GM19351 (cell line): Measurements from ENCODE around the gene VAMP2.

Experiments used
- ATAC-seq: cut with Tn5 transposase; IDR thresholded peaks from one replicate; pipeline ENCODE4 v1.9.1; 2021; ENCODE audit warnings: mild to moderate bottlenecking, moderate library complexity; ENCODE audit not compliant: unreplicated experiment

VAMP2 gene, protein sequence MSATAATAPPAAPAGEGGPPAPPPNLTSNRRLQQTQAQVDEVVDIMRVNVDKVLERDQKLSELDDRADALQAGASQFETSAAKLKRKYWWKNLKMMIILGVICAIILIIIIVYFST

DNA sequence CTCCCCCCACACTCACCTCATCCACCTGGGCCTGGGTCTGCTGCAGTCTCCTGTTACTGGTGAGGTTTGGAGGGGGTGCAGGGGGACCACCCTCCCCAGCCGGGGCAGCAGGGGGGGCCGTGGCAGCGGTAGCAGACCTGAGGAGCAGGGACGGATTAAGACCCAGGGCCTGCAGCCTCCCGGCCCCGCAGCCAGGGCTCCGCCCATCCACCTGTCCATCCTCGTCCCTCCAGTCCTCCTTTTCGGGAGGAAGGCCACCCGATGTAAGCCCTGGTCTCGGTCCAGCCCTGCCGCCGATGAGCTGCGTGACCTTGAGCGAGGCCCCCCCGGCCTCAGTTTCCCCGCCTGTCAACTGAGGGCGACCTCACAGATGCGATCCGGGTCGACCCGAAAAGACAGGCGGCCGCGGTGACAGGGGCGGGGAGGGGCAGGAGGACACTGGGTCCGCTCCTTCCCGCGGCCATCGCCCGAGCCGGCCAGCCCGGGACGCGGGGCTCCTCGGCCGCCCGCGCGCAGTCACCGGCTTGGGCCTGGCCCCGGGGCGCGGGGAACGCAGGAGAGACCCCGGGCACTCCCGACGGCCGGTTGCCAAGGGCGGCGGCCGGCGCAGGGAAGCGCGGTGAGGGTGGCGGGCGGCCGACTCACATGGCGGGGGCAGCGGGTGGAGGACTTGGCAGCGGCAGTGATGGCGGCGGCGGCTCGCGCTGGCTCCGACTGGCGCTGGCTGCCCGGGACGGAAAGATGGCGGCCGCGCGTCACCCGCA, at the start of gene VAMP2:
Gene VAMP2, minus strand, starts transcription at position 716 of the 764 bp plus-strand sequence. Its CDS starts 69 bp downstream, at position 647.
- peak; percentile 51 for ATAC-seq

- ATAC-seq = peak; percentile 18
Observed at GRCh38 chr17:8210761-8211458, 48.2 kb upstream of the VAMP2 start.

- peak; percentile 83 for ATAC-seq
Observed at GRCh38 chr17:8209907-8210760, 47.4 kb upstream of the VAMP2 start, which contains the start of gene AURKB. AURKB (minus strand) TSS chr17:8210575; CDS start chr17:8210224, 351 bp downstream.

GRCh38 chr17:8206536-8206935, 43.8 kb upstream of the VAMP2 start:
- ATAC-seq = no peak

- ATAC-seq = no peak
Observed at GRCh38 chr17:8204761-8205555, 42.2 kb upstream of the VAMP2 start.

GRCh38 chr17:8192070-8192815, 29.5 kb upstream of the VAMP2 start:
- peak; percentile 29 for ATAC-seq

- ATAC-seq = no peak
Observed at GRCh38 chr17:8190506-8190905, 27.8 kb upstream of the VAMP2 start.

GRCh38 chr17:8189711-8190477, 27.1 kb upstream of the VAMP2 start, which contains the start of gene BORCS6:
BORCS6 (minus strand) TSS chr17:8190180; CDS start chr17:8190140, 40 bp downstream.
- ATAC-seq = peak; percentile 55

DNA sequence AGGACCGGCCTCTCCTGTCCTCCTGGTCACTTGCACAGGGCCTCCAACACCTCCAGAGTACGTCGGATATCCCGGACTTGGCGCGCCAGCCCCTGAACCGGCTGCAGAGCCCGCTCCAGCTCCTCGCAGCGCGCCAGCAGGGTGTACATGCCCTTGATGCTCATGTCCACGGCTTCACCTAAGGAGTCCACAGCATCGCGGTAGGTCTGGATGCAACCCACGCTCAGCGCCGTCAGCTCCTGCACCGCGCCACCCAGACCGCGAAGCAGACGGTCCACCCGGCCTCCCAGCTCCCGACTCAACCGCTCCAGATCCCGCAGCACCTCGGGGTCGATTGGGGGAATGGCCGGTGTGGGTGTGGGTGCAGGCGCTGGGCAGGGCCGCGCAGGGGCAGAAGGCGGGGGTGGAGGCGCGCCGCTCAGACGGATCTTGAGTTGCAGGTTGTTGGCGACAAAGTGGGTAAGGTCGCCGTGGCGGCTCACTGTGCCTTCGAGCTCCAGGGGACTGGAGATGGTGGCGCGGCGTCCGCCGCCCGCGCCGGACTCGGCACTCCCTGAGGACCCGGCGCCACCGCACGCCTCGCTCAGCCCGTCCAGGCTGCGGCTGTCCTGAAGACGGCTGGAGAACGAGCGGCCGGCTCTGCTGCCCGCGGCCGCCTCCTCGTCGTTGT, 26.4 kb upstream of the VAMP2 start:
- no peak for ATAC-seq

DNA sequence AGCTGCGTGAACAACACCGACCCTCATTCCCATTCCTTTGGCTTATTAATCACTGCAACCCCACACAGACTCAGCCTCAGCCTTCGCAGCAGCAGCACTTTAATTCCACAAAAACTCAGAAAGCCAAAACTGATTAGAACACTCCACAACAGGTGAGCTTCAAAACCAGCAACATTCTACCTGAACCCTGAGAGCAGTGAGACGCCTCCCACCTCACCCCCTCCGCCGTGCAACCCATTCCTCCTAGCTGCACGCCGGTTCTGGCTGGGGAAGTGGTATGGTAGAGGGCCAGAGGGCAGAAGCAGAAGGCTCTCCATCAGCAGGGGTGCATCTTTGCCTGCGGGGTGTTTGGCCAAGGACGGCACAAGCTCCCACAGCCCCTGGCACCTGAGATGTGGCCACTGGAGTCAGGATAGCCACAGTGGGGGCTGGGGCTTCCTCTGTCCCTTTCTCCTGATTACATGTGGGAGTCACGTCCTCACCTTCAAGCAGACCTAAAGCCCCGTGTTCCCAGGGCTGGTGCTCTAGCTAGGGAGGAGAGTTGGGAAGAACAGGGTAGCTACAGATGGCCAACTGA, 25.6 kb upstream of the VAMP2 start:
- ATAC-seq = no peak

GRCh38 chr17:8187517-8188262, 24.9 kb upstream of the VAMP2 start:
- no peak for ATAC-seq

- no peak for ATAC-seq
Observed at GRCh38 chr17:8186787-8187516, 24.2 kb upstream of the VAMP2 start.

DNA sequence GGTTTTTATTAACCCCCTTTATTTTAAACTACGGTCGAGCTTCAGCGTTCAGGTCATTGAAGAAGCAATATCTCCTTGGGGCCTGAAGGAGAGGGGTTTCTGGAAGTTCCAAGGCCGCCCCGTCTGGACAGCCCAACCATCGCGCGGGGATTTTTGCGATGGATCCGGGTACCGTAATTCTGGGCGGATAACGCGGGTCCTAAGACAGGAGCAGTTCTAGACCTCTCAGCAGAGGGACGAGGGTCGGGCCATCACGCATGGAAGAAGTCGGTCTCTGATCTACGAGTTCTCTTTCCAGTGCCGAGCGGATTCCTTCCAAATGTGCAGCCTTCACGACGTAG, 23.7 kb upstream of the VAMP2 start:
- ATAC-seq = no peak

DNA sequence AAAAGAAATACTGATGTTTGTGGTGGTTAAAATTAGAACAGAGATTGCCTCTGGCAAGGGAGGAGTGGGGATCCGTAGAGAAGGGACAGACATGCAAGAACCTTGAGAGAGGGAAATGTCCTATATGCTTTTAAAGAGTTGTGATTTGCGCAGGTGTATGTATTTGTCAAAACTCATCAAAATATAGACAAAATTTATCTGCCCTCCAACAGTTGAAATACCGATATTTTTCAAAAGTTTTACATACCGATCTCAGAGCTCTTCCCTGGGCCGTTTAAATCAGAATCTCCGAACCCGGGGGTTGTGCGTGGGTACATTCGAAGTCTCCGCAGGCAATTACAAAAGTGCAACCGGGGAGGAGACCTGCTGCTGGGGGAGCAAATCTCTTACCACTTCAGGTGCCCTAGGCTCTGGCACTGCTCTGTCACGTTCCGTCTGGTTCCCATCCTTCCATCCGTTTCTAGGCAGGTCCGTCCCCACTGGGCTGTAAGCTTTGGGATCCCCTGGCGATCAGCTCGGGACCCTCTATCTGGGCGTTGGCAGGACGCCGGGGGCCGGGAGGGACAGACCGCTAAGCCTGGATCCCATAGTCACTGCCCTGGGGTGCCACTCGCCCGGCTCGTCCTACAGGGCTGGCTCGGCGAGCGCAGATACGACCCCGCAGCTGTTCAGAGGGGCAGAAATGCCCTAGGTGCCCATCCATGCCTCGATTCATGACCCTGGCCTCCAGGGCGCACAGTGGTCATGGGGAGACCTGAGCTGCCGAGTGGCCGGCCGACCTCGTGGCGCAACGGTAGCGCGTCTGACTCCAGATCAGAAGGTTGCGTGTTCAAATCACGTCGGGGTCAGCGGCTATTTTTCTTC, 23.1 kb upstream of the VAMP2 start:
- no peak for ATAC-seq

GRCh38 chr17:8176998-8177731, 14.4 kb upstream of the VAMP2 start:
- no peak for ATAC-seq
